ENCODE results near the gene TNFRSF1A.

TNFRSF1A gene

GRCh38 chr12:6374028-6374785, 32.3 kb upstream of the TNFRSF1A start:
- DNase-seq (ENCODE audit: low spot score) = no peak

DNA sequence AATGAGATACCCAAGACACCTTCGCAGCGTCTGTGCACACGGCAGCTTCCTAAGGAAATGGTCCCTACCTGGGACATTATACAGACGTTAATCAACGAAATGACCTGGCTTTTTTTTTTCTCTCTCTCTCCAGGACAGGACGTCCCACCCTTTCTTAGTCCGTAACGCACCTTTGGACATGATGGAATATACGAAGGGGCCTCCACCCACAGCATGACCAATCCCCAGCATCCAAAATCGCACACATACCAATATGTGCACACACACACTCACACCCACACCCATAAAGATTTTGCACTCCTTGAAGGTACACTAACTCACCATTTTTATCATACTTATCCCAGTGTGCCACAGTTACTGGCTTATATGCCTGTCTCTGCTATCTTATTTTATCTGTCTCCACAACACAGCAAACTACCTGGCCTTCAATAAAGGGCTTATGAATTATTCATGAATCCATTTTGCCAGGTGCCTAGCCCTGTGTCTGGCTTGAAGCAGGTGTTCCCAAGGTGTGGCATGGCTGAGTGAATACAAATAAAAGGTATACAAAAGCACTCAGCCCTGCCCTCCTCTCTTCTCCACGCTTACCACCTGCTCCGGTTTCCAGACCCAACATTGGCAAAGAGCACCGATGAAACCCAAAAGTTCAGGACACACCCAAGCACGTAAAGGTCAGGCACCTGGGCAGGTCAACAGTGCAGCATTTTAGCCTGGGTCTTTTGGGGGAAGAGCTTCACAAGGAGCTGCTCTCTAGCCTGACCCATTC, 31.3 kb upstream of the TNFRSF1A start:
- no peak for DNase-seq (ENCODE audit: low spot score)

DNA sequence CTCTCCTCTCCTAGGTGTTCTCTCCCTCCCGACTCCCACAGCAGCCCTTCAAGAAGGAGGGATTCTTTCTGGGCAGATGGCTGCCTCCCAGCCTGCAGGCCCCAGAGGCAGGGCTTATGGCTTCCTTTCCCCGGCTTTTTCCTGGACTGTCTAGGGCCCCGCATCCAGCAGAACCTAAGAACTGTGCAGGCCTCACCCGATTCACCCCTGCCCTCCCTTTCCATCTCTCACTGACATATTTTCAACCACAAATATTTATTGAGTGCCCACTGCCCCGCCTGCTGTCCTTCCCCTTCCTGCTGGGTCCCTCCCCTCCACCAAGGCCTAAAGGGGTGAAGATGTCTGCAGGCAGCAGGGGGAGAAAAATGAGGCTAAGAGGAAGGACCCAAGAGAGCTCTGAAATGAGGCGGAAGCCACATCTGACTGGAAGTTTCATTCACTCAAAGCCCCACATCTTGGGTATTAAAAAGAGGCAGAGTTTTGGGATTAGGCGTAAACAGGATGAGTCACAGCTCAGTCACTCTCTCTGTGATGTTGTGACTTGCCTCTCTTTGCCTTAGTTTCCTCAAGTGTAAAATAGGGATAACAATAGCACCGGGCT, 30.6 kb upstream of the TNFRSF1A start:
- DNase-seq (ENCODE audit: low spot score) = no peak

DNA sequence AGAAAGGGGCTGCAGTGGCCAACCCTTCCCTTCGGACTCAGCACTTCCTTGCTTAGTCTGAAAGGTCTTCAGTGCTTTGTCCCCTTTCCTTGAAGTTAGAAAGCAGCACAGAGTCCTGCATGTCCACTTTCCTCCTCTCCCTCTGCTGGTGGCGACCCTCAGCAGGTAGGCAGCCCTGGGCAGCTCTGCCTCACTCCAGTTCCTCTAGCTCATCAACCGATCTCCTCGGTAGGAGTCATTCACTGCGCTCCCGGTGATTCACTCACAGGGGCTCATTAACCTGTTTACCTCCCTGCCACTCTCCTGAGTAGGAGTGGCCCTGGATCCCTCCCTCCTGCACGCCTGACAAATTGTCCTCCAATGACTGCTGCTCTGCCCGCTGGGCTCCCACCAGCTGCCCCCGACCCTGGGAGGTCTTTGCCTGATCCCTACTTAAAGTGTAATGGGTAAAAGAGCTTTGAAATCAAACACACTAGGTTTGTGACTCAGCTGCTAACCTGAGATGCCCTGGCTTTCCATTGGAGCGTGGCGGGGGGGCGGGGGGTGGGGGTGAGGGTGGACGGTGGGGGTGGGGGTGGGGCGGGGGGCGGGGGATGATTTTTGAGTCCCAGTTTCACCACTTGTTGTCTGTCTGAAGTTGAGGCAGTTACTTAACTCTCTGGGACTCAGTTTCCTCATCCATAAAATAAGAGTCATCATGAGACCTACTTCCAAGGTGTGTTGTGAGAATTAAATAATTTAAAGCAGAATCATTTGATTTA, 29.3 kb upstream of the TNFRSF1A start:
- DNase-seq (ENCODE audit: low spot score) = no peak

DNA sequence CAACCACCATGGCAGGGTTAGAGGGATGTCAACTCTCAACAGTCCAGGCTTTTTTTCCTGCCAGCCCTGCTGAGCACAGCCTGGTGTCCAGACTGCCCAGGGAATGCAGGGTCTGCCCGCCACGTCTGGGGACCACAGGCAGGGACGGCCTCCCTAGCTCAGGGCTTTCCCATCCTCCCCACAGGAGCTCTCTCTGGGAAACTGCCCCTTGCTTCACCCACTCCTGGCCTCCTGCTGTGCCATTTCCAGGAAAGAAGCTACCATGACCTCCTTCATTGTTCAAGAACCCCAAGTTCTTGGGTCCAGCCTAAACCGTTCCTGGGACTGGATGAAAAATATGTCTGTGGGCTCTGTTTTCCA, 28.7 kb upstream of the TNFRSF1A start:
- no peak for DNase-seq (ENCODE audit: low spot score)

DNA sequence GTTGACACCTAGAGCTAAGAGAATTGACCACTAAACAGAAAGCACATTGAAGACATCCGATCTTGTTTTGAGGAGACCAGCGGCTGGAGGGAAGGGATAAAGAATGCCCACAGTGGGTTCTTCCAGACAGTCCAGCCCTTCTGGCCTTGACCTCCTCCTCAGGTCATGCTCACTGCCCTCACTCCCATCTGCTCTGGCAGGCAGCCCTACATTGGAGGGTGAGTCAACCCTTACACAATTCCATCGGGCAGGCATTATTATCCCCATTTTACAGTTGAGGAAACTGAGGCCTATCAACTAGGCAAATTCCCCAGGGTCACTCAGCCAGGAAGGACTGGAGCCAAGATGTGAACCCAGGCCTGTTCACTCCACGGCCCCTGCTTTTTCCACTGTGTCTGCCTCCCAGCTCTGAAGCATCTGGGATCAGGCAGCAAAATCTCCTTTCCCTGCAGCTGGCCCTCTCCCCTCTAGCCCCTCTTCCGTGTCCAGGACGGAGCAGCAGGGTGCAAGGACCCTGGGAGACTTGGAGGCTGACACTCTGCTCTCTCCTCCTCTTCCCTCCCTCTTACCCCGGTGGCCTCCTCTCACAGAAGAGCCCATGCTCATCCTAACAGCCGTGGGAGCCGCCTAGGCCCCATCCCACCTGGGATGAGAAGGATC, 28.2 kb upstream of the TNFRSF1A start:
- no peak for DNase-seq (ENCODE audit: low spot score)

DNA sequence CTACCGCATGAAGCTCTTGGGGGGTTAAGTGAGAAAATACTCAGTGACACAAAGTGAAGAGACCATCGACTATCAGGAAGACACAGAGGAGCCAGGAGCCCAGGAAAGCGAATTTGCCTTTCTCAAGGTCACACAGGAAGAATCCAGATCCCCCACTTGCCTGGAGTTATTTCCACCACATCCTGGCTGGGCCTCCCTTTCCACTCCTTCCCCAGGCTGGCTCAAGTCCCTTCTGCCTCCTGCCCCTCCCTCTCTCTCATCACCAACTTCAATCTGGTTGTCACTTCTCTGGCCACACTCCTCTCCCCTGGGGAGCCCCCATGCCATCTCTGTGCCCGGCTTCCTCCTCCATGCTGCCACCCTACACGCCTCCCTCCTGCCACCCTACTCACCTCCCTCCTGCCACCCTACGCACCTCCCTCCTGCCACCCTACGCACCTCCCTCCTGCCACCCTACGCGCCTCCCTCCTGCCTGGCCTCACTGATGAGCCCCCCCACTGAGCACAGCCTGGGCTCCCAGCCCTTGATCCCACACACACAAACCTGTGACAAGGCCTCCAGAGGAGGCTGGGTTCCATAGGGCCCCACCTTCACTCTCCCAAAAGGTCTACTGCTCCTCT, 27.1 kb upstream of the TNFRSF1A start:
- no peak for DNase-seq (ENCODE audit: low spot score)

DNA sequence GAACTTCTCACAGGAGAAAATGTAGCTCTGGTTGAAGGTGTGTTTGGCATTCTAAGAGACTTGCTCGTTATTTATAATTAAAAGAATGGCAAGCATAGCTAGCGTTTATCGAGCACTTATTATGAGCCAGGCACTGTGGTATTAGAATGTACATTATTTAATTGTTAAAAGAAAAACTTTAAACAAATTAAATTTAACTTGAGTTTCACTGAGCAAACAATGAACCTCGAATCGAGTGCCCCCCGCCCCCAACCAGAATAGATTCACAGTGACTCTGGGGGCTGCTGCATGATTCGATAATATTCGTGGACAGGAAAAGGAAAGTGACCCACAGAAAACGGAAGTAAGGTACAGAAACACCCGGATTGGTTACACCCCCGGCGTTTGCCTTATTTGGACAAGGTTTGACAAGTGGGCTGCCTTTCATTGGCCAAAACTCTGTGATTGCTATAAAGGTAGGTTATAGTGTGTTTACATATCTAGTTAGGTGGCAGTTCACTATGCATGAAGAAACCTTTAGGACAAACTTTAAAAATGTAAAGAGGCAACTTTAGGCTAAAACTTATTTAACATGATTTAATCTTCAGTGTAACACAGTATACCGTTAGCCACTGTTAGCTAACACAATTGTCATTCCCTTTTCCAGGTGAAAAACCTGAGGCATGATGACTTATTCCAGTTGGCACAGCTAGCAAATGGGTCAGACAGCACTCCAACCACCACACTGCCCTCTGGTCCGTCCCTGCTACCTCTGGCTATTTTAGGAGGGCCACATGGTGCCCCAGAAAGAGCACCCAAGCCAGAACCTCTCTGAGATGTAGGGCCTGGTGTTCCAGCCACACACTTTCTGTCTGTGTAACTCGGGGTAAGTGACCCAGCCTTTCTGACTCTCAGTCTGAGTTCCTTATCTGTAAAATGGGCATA, 26.4 kb upstream of the TNFRSF1A start:
- DNase-seq (ENCODE audit: low spot score) = peak; percentile 69

DNA sequence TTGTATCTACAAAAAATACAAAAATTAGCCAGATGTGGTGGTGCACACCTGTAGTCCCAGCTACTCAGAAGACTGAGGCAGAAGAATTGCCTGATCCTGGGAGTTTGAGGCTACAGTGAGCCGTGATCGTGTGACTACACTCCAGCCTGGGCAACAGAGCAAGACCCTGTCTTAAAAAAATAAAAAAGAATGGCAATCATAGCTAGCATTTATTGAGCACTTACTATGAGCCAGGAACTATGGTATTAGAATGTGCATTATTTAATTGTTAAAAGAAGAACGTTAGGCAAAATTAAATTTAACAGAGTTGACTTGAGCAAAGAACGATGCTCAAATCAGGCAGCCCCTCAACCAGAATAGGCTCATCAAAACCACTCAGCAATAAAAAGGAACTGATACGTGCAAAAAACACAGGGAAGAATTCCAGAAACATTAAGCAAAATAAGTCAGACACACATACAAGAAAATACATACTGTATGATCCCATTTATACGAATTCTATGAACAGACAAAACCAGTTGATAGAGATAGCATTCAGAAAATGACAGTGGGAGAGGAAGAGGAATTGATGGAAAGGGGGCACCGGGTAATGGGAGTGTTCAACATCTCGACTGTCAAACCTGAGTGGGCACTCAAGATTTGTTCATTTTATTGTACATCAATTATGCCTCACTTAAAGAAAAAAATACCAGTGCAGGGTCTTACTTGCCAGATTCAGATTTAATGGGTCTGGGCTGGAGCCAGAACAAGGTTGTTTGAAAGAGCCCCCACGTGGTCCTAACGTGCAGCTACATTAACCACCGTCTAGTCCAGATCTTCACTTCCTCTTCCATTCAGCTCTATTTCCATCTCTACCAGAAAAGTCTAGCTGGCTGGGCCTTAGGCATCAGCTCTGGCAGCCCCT, 25.4 kb upstream of the TNFRSF1A start:
- DNase-seq (ENCODE audit: low spot score) = peak; percentile 85

DNA sequence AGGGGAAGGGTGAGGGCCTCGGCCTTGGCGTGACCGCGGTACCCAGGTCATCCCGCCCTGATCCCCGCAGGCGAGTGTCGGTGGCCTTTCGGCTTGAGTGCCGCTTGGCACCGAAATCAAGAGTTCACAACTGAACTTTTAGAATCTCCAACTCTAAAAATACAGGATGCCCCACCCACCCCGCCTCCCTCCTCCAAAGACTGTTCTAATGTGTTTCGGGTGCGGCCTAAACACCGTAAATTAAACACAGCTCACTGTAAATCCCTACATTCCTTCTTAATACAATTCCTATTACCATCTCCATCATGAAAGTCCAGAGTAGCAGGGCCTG, 22.1 kb upstream of the TNFRSF1A start:
- DNase-seq (ENCODE audit: low spot score) = no peak

DNA sequence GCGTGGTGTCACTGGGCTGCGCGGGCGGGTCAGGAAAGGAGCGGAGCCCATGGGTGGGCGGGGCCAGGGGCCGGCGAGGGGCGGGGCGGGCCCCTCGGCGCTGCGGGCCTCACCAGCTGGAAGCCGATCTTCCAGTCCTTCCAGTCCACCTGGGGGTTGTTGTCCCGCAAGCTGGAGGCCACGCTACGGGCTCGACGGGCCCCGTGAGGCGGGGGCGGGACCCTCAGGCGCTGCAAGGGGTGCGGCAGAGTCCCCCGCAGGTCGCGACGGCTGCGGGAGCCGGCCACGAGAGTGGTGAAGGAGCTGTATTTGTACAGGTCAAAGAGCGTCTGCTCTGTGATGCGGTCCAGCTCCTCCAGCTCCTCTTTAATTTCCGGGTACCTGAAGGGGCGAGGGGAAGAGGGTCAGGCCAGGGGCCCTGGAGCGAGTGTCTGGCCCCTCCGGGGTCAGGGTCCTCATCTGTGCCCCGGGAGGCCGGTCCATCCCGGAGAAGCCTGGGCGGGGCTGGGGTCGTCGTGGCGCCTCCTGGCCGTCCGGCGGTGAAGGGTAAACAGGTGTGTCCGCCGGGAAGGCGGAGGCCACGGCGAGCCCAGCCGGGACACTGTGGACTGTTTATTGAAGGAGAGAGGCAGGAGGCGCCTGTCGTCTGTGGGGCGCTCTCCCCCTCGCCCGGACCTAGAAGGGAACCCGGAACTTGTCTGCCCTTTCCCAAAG, 21.6 kb upstream of the TNFRSF1A start:
- DNase-seq (ENCODE audit: low spot score) = peak; percentile 75

- DNase-seq (ENCODE audit: low spot score) = no peak
These were observed 21.1 kb upstream of the TNFRSF1A start for GRCh38 chr12:6363010-6363329.

DNA sequence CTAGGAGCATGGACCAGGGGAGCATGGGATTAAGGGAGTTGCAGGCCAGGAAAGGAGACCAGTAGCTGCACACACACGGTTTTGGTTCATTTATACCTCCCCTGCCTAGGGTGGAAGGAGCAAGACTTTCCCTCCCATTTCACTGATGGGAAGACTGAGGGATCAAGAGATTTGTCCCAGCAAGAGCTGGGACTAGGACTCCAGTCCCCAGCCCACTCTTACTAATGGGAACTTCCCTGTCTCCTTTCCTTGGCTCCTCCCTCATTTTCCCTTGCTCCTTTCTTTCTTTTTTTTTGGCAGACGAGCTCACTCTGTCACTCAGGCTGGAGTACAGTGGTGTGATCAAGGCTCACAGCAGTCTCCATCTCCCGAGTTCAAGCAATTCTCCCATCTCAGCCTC, 20.5 kb upstream of the TNFRSF1A start:
- no peak for DNase-seq (ENCODE audit: low spot score)

DNA sequence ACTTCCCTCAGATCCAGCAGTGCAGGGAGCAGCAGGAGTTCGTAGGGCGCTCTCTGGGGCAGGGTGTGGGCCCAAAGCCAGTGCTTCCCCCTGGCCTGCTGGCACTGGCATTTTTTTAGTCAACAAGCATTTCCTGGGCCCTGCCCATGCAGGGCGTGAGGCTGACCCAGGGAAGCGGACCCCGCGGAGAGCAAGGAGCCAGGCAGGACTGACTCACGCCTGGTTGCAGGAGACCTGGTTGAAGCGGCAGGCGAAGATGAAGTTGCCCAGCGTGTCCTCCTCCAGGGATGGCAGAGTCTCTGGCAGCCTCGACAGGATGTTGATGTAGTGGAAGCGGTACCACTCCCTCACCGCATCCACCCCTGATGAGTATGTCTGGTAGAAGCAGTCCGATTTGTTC, 20.0 kb upstream of the TNFRSF1A start:
- no peak for DNase-seq (ENCODE audit: low spot score)

GRCh38 chr12:6360578-6361490, 19.0 kb upstream of the TNFRSF1A start:
- no peak for DNase-seq (ENCODE audit: low spot score)

GRCh38 chr12:6360080-6360571, 18.2 kb upstream of the TNFRSF1A start:
- no peak for DNase-seq (ENCODE audit: low spot score)

DNA sequence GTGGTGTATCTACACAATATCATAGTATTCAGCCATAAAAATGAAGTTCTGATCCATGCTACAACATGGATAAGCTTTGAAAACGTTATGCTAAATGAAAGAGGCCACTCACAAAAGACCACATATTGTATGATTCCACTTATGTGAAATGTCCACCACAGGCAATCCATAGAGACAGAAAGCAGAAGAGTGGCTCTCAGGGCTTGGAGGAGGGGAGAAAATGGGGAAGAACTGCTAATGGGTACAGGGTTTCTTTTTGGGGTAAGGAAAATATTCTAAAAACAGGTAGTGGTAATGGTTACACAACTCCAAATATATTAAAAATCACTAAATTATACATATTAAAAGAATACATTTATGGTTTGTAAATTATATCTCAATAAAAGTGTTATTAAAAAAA, 17.0 kb upstream of the TNFRSF1A start:
- no peak for DNase-seq (ENCODE audit: low spot score)

- DNase-seq (ENCODE audit: low spot score) = no peak
These were observed 14.5 kb upstream of the TNFRSF1A start for GRCh38 chr12:6356374-6356820.

Measured in NAMALWA (cell line).